GM23338 (cell line): ENCODE measurements around the gene SH3GL3.

Experiments used
- CREB1 ChIP-seq: fragments of 250-450 bp; sonication (Bioruptor Pico); IDR thresholded peaks from 2 replicates; pipeline ENCODE4 v1.5.0; 2020; ENCODE audit warnings: low read depth, mild to moderate bottlenecking, moderate library complexity
- CTCF ChIP-seq, 2 experiments: fragments of 200-600 bp in 1 of 2; sonication (generic) in 1 of 2; conservative IDR thresholded peaks; 2 replicates each; pipeline versions ENCODE4 v1.5.1 to v1.6.1; 2016 to 2017; ENCODE audit warnings: antibody characterized with exemption in 2 of 2, low read depth in 2 of 2, mild to moderate bottlenecking in 2 of 2, moderate library complexity in 1 of 2
- EZH2 ChIP-seq: fragments of 200-600 bp; sonication (generic); IDR thresholded peaks from one replicate; pipeline ENCODE4 v1.8.0; 2017; ENCODE audit warnings: antibody characterized with exemption, mild to moderate bottlenecking, low read depth; ENCODE audit not compliant: unreplicated experiment
- EZH2phosphoT487 ChIP-seq: fragments of 200-600 bp; sonication (generic); IDR thresholded peaks from one replicate; pipeline ENCODE4 v1.8.1; 2018; ENCODE audit warnings: antibody characterized with exemption; ENCODE audit not compliant: unreplicated experiment
- JUNB ChIP-seq: IDR thresholded peaks from one replicate; pipeline ENCODE4 v1.6.1; 2016; ENCODE audit warnings: antibody characterized with exemption; ENCODE audit not compliant: unreplicated experiment
- POLR2AphosphoS5 ChIP-seq: IDR thresholded peaks from 2 replicates; pipeline ENCODE4 v1.6.1; 2016; ENCODE audit warnings: antibody characterized with exemption, low read depth
- REST ChIP-seq: IDR thresholded peaks from one replicate; pipeline ENCODE4 v1.6.1; 2018; ENCODE audit warnings: antibody characterized with exemption; ENCODE audit not compliant: unreplicated experiment
- ZNF114 ChIP-seq: fragments of 250-450 bp; sonication (Bioruptor Pico); IDR thresholded peaks from 2 replicates; pipeline ENCODE4 v1.5.0; 2020; ENCODE audit warnings: mild to moderate bottlenecking, moderate library complexity
- ZNF331 ChIP-seq: fragments of 250-450 bp; sonication (Bioruptor Pico); IDR thresholded peaks from 2 replicates; pipeline ENCODE4 v1.5.0; 2020; ENCODE audit warnings: low read depth, mild to moderate bottlenecking, moderate library complexity

- TF ChIP-seq CTCF (conservative IDR thresholded peaks at IDR 0.05; ENCODE audit: low read depth in 2 of 2) (no peak), EZH2phosphoT487 (no peak), REST (no peak), CREB1 (CRISPR knock-in tag) (no peak), ZNF331 (CRISPR knock-in tag) (no peak), EZH2 (no peak), POLR2AphosphoS5 (no peak), JUNB (no peak), ZNF114 (no peak)
Observed at GRCh38 chr15:83491486-83491885, 44.3 kb downstream of the SH3GL3 start.
